Stimulated activated CD8-positive, alpha-beta memory T cell treated with anti-CD3 and anti-CD28 coated beads, Interleukin-12 subunit alpha, Interleukin-12 subunit beta, amount 100 ng/mL, for 24 hours (primary cell): Measurements from ENCODE around the gene APOBEC3B.
A peak's percentile ranks its signal among the peaks of the same experiment; 100 is the strongest.
"Not testable (repeated sequence)": the region's sequence is repeated elsewhere in the genome, so short reads cannot be mapped to it uniquely, and the experiment has no call there.

Source experiments
- DNase-seq: peaks from one replicate; pipeline ENCODE4 v3.0.0-alpha.2; 2020; ENCODE audit errors: extremely low read depth

Gene APOBEC3B

DNA sequence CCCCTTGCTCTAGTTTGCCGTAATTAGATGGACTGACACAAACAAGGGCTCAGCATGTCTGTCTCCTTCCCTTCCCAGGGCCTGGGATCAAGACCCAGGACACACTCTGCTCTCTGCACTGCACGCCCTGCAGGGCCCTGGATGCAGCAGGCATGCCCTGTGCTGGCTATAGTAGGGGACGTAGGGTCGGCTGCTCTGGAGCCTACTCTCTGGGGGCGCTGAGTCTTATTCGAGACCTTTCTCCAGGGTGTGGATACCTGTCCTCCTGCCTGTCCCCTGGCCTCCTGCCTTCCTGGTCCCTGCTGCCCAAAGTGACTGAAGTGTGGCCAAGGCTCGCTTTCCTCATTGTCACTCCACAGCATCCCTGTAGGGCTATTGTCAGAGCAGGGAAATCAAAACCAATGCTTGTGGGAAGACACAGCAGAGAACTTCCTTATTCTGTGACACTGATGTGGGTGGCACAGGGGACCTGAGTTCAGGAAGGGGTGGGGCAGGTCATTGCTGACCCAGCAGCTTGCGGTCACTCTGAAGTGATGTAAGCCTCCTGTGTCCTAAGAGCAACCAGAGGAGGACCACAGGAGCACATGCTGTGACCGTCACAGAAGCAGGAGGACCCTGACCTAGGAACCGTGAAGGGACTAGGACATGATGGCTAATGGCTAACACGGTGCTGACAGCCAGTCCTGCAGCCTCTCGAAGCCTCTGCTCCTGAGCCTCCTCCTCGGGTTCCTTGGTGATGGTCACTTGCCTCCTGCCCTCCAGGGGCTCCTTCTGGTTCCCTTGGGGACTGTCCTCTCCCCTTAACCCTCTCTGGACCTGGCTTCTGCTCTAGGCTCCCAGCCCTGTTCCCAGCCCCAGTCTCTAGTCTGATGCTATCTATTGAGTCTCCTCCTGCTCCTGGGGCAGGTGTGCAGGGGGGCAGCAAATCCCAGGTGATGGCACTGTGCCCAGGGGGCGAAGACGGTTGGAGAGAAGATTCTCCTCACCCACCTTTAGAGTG lies 14.4 kb upstream of the APOBEC3B start:
- no peak for DNase-seq

DNA sequence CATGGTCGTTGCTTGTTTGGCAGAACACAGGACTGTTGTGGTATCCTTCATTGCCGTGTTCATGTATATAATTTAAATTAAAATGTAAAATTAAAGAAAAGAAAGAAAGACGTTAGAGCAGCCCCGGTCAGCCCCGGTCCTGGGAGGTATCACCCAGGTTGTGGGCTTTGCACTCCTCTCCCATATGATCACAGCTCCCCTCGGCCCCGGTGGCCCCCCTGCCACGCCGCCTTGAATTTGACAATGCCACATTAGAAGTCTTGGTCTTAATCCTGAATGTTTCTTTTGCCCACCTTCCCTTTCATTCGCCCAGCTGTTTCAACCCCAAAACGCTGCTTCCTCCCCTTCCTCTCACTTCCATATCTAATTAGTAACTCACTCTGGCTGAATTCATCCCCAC lies 13.3 kb upstream of the APOBEC3B start:
- DNase-seq, result no peak

DNA sequence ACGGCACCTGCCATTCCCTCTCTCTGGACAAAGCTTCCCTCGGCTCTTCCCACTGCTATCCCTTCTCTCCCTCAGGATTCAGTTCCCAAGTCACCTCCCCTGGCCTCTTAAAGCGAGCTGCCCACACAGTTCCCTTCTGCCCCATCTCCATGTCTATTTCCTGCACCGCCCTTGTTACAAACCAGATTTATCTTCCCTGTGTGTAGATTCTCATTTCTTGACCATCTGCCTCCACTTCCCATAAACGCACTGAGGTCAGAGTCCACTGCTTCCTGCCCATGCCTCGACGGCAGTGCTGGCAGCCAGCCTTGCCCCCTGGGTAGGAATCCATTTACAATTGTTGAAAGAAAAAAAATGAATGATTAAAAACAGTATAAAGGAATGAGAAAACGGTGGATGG lies 11.6 kb upstream of the APOBEC3B start:
- no peak for DNase-seq

DNA sequence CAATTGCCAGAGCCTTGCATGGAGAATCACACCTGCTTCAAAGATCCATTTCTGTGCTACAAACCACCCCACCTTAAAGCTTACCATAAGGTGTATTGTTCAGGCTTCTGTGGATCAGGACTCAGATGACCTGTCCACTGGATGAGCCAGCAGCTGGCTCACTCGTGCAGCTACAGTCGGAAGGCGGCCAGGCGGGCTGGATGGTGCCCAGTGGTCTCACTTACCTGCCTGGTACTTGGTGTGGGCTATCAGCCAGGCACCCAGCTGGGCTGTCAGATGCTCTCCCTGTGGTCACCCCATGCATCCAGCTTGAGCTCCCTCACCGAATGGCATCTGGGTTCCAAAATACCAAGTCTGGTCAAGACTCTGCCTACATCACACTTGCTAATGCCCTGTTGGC lies 10.9 kb upstream of the APOBEC3B start:
- no peak for DNase-seq

DNA sequence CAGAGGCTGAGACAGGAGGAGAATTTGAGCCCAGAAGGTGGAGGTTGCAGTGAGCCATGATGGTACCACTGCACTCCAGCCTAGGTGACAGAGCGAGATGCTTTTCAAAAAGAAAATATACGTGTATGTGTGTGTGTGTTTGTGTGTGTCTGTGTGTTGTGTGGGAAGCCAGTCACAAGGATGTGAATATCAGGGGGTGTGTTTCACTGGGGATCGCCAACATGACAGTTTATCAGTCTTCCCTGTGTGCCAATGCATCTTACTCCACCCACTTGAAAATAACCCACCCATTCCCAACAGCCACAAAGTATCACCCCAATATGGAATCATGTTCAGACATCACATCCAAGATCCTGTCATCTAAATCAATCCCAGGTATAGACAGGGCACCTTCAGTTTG lies 10.4 kb upstream of the APOBEC3B start:
- DNase-seq, result no peak

DNA sequence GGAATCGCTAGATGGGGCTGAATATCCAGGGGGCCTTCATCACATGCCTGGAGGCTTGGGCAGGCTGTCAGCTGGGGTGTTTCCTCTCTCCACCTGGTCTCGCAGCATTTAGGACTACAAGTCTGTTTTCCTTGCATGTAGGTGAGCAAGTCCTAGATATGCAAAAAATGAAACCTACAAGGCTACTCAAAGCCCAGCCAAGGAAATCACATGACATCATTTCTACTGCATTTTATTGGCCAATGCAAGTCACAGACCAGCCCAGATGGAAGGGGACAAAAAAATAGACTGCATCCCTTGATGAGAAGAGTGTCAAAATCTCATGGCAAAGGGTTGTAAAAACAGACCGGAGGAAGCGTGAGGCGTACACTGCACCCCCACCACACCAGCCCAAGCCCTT lies 9.6 kb upstream of the APOBEC3B start:
- no peak for DNase-seq

DNA sequence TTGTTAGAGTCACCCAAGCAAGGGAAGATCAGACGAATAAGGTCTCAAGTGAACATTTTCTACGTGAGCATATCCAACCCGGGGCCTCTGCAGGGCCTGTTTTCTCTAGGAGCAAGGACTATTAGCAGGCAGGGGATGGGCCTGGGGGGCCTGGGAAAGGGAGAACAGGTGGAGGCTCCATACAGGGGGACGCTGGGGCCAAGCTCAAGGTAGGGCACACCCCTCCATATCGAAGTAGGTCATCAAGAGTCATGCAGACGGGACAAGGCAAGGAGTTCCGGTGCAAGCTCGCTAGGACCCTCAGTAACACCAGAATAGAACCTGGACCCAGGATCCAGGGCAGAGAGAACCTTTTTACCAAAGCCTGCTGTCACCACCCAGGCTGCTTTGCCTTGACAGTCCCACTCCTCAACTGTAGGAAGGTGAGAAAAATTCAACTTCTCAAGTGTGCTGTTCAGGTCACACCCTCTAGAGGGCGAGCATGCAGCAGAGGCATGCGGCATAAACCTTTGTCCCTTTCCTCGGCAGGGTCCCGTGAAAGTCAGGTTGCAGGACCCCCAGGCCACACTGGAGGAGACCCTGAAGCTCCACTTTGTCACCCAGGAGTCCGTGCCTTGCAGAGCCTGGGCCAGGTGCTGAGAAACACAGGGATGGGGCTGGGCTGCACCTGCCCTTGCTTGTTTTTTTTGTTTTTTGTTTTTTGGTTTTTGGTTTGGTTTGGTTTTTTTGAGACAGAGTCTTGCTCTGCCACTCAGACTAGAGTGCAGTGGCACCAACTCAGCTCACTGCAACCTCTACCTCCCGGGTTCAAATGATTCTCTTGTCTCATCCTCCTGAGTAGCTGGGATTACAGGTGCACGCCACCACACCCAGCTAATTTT lies 8.6 kb upstream of the APOBEC3B start:
- DNase-seq, result no peak

DNA sequence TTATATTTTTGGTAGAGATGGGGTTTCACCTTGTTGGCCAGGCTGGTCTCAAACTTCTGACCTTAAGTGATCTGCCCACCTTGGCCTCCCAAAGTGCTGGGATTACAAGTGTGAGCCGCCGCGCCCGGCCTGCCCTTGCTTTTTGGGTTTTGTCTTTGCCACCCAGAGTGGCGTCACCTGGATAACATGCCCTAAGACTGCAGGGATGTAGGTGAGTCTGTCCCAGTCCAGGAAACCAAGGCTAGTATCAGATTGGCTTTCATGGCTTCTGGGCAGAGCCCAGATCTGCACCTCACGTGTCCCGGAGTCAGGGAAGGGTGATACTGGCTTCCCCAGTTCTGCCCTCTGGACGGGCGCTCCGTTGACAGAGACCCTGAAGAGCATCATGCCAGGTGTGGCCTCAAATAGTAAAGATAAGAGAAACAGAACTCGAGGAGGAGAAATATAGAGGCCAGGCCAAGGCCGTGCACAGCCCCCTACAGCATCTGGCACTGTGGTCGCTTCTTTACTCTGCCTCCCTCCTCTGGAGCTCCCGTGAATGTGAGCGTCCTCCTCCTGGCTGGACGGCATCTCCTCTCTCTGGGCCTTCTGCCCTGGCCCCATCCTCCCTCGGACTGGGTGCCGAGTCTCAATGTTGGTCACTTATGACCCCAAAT lies 7.8 kb upstream of the APOBEC3B start:
- DNase-seq, result no peak

DNA sequence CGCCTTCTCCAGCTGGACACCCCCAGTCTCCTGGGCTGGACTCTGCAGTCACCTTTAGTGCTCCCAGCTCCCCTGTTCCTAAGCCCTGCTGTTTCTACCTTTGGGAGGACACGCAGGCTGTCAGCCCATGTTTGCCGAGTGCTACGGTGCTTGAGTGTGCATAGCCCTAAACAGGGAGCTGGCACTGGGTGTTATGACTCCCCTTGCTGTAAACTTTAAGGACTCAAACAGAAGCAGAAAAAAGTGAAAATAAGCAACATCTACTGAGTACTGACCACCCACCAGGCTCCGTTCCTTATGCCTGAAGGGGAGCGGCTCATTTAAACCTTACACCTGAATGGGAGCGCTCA lies 7.3 kb upstream of the APOBEC3B start:
- no peak for DNase-seq

DNA sequence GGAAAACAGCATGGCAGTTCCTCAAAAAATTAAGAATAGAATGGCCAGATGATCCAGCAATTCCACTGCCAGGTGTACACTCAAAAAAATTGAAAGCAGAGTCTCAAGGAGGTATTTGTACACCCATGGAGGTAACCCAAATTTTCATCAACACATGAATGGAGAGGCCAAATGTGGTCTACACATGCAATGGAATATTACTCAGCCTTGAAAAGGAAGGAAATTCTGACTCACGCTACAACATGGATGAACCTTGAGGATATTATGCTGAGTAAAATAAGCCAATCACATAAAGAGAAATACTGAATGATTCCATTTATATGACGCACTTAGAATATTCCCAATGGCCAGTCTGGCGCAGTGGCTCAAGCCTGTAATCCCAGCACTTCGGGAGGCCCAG lies 4.9 kb upstream of the APOBEC3B start:
- not testable (repeated sequence) for DNase-seq

DNA sequence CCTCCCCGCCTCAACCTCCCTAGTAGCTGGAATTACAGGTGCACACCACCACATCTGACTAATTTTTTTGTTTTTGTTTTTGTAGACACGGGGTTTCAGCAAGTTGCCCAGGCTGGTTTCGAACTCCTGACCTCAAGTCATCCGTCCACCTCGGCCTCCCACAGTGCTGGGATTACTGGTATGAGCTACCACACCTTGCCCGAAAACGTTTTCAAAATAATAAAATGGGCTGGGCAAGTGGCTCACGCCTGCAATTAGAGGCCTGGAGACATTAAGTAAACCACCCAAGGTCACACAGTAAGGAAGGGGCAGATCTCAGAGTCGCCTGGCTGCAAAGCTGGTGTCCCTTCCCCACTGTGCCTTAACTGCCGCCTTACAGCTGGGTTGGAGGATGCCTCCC lies 1.6 kb upstream of the APOBEC3B start:
- DNase-seq, result not testable (repeated sequence)

DNA sequence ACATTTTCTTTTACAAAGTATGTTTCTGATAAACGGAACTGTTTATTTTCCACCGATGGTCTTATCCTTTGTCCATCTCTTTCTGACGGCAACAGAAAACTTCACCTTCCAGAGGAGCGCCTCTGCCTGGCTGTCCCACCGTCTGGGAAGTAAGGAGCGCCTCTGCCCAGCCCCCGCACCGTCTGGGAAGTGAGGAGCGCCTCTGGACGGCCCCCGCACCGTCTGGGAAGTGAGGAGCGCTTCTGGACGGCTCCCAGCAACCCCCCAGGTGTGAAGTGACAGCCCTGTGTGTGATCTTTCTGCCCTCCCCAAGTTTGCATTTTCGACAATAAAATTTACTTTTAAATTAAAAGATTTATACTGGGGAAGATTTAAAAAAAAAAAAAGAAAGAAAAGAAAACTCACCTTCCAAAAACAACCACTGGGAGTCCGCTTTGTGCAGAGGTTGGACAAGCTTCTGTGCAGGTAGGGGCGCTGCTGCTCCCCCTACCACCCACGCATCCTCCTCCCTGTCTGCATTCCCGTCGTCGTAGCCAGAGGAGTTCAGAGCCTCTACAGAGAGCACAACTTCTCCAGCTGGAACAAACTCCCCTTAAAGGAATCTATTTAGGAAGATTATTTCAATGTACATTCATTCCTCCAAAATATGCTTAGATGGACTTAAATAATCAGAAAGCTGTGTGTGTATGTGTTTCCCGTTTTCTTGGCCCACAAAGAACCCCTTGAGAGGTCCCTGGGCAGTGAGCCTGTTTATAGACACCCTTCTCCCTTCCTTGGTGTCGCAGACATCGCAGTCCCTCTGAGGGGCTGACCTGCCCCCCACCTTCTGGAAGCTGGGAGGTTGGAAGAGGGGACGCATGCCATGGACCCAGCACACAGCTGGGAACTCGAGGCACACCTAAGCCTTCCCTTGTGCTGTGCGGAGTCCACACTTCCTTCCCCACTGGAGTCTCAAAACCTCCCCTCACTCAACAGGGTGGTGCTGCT lies 849 bp upstream of the APOBEC3B start:
- DNase-seq, result no peak

DNA sequence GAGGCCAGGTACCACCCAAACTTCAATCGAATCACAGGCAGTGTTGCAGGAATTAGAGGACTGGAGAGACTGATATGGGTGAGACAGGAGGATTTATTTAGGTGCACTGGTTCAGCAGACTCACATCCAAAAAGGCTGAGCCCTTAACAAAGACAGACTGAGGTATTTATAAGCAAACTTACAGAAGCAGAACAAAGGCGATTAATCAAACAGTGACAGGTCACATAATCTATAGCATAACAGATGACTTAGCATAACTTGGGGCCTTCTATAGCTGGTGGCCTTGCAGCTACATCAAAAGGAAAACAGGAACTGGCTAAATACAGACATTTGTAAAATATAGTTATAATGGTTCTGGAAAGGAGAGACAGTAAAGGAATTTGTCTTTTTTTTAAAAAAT lies 2.1 kb downstream of the APOBEC3B start:
- no peak for DNase-seq

DNA sequence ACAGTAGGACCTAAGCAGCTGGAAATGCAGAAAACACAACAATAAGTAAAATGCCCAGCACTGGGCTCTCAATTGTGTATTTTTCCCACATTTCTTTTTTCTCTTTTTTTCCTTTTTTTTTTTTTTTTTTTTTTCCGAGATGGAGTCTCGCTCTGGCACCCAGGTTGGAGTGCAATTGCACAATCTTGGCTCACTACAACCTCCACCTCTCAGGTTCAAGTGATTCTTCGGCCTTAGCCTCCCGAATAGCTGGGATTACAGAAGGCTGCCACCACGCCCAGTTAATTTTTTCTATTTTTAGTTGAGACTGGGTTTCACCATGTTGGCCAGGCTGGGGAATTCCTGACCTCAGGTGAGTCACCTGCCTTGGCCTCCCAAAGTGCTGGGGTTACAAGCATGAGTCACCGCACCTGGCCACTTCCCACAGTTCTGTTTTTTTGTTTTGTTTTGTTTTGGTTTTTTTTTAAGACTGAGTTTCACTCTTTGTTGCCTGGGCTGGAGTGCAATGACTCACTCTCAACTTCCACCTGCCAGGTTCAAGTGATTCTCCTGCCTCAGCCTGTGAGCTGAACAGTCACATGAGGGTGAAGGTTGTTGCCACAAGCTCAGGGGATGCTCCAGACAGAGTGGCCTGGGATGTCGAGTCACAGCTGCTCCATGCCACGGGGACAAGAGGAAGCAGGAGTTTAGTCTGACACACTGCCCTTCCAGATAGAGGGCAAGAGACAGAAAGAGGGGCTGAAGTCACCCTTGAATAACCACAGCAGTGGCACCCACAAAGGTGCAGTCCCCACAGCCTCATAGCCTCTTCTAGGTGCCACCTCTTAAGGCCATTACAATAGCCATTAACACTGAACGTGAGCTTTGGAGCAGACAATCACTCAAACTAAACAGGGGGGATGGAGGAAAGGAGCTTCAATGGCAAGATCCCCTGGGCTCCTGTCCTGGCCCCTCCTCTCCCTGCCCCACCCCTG lies 2.9 kb downstream of the APOBEC3B start:
- DNase-seq, result peak; percentile 52

DNA sequence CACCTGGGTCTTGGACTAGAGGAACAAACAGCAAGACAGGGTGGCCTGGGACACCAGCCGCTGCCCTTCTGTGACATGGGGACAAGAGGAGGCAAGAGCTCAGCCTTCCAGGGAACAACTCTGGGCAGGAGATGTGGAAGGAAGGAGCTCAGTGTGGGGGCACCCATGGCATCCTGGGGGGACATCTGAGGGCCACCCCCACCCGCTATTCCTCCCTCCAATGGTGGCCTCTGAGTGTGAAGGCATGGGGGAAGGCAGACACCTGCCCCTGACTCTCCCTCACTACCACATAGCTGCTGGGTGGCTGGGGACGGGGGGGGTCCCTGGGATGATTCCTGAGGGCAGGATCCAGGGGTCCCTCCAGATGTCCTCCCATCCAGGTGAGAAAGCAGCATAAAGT lies 4.5 kb downstream of the APOBEC3B start:
- no peak for DNase-seq

DNA sequence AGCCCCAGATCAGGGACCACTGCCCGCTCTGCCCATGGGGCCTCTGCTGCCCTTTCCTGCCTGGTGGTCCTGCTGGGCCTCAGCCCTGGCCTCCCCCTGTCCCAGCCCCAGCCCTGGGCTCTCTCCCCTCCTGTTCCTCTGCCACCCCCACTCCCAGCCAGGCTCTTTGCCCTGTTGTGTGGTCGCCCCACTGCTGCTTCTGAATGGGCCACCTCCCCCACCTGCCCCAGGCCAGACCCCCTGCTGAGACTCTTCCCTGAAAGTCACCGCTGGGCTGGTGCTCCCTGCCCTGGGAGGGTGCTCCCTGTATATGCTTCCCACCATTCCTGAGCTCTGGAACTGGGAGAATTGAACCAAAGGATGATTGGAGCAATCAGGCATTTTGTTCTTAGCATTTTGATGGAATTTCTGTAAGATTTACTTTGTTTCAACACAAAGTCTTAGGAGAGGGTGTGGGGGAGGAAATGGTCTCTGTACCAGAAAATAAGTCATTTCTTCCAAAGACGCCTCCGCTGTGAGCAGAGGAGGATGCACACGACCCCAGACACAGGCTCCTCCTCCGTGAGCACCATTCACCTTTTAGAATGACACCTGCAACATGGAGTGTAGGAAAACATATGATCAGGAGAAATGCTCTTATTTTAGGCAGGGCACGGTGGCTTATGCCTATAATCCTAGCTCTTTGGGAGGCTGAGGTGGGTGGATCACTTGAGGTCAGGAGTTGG lies 5.2 kb downstream of the APOBEC3B start:
- no peak for DNase-seq

DNA sequence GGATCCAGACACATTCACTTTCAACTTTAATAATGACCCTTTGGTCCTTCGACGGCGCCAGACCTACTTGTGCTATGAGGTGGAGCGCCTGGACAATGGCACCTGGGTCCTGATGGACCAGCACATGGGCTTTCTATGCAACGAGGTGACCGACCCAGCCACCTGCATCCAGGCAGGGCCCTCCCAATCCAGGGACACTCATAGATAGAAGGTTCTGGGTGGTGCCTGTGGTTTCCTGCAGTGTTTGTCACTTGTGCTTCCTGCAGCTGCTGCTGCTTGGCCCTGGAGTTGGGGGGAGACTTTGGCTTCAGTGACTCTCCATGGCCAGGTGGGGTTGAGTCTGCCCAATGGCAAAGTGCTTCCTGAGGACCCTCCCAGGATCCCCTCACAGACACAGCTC lies 7.3 kb downstream of the APOBEC3B start:
- no peak for DNase-seq

DNA sequence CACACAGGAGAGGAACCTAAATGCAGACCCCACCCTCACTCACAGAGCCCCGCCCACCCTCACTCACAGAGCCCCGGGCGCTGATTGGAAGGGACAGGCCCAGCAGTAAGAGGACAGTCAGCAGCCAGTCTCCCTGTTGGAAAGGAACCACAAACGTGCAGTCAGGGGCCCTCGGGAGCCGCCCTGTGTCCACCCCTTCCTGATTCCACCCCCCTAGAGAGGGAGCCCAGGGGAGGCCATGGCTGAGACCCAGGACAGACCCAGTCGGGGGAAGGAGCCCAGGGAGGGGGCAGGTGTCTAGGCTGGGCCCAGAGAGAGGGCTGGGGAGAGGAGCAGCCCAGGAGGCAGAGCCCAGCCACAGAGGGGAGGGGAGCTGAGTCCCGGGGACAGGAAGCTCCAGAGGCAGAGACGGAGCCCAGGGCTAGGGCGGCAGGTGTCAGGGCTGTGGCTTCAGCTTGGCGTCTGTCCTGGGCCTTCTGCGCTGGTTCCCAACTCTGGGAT lies 10.8 kb downstream of the APOBEC3B start:
- DNase-seq, result not testable (repeated sequence)

DNA sequence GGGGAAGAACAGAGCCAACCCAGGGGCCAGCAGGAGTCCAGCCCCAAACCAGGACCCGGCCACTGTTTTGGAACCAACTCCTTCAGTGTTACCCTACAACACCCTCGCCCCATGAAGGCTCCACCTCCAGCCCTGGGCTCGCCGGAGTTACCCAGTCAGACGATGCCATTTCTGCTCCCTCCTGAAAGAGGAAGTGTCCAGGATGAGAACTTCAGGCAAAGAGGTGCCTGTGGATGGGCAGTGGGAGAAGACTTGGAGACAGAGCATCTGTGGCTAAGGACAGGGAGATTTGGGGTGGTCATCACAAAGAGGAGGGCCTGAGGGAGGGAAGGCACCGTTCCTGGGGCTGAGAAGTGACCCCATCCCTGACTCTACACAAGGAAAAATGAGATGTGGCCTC lies 14.0 kb downstream of the APOBEC3B start:
- DNase-seq, result no peak
